Fibroblast of skin of abdomen (primary cell): ENCODE results near the gene SH3D19.

Experiments
- DNase-seq: peaks from one replicate; pipeline ENCODE4 v3.0.0-alpha.2; 2013

SH3D19 gene

GRCh38 chr4:151227172-151227571 lies 98.2 kb downstream of the SH3D19 start:
- DNase-seq, result no peak

GRCh38 chr4:151226004-151226932 lies 99.1 kb downstream of the SH3D19 start:
- peak; percentile 90 for DNase-seq

- DNase-seq, result no peak
Measured at GRCh38 chr4:151223465-151223864, 101.9 kb downstream of the SH3D19 start.

- DNase-seq, result no peak
Measured at GRCh38 chr4:151219948-151220347, 105.5 kb downstream of the SH3D19 start.

GRCh38 chr4:151219091-151219490 lies 106.3 kb downstream of the SH3D19 start:
- DNase-seq, result no peak

GRCh38 chr4:151218343-151218742 lies 107.1 kb downstream of the SH3D19 start:
- DNase-seq, result peak; percentile 28

- DNase-seq, result no peak
Measured at GRCh38 chr4:151217326-151217725, 108.1 kb downstream of the SH3D19 start.

GRCh38 chr4:151215295-151215694 lies 110.1 kb downstream of the SH3D19 start:
- DNase-seq, result no peak

GRCh38 chr4:151207868-151208267 lies 117.5 kb downstream of the SH3D19 start:
- DNase-seq, result no peak

GRCh38 chr4:151207186-151207585 lies 118.2 kb downstream of the SH3D19 start:
- no peak for DNase-seq

GRCh38 chr4:151206241-151207005 lies 119.0 kb downstream of the SH3D19 start:
- no peak for DNase-seq

- DNase-seq, result no peak
Measured at GRCh38 chr4:151205722-151206121, 119.7 kb downstream of the SH3D19 start.

GRCh38 chr4:151204925-151205524 lies 120.4 kb downstream of the SH3D19 start:
- DNase-seq, result no peak

- DNase-seq, result peak; percentile 70
Measured at GRCh38 chr4:151202851-151203455, 122.5 kb downstream of the SH3D19 start.

GRCh38 chr4:151202381-151202780 lies 123.0 kb downstream of the SH3D19 start:
- DNase-seq, result no peak

- DNase-seq, result no peak
Measured at GRCh38 chr4:151199319-151200190, 125.8 kb downstream of the SH3D19 start.

GRCh38 chr4:151198748-151199147 lies 126.7 kb downstream of the SH3D19 start:
- DNase-seq, result no peak

GRCh38 chr4:151197247-151197646 lies 128.2 kb downstream of the SH3D19 start:
- DNase-seq, result no peak

- peak; percentile 67 for DNase-seq
Measured at GRCh38 chr4:151195801-151196200, 129.6 kb downstream of the SH3D19 start.

- DNase-seq, result no peak
Measured at GRCh38 chr4:151193414-151193813, 132.0 kb downstream of the SH3D19 start.

GRCh38 chr4:151192556-151193235 lies 132.7 kb downstream of the SH3D19 start:
- DNase-seq, result no peak
